A673 (cell line): ENCODE results near the gene FAM89A. TPM values are rescaled to one million over a fixed set of nuclear protein-coding genes. Genes with fewer than 3 reads are reported as not detected.
A peak's percentile ranks its signal among the peaks of the same experiment; 100 is the strongest.
"Not testable (repeated sequence)": the region's sequence is repeated elsewhere in the genome, so short reads cannot be mapped to it uniquely, and the experiment has no call there.

Source experiments
- BruUV-seq: library from RNA; stranded (reverse); fragments of 400-500 nt; replicated peaks from 2 replicates; lab custom pipeline; 2021; lab: Mats Ljungman, UMichigan
- CTCF ChIA-PET: fragments of 300-600 bp; sonication (Branson Sonifier 250); formaldehyde crosslinking; loops from one replicate; lab custom pipeline; 2022; ENCODE audit warnings: antibody characterized with exemption; lab: Charles Lee
- POLR2A ChIA-PET: fragments of 300-600 bp; sonication (Branson Sonifier 250); formaldehyde crosslinking; loops from one replicate; lab custom pipeline; 2022; ENCODE audit warnings: antibody characterized with exemption; ENCODE audit not compliant: low non-redundant PET; lab: Charles Lee
- DNase-seq: peaks from one replicate; pipeline ENCODE4 v3.0.0-alpha.2; 2015; ENCODE audit warnings: low spot score
- H3K27ac ChIP-seq: fragments of 200-600 bp; sonication (generic); 2 replicates; pipeline ENCODE4 v1.5.1; 2016; ENCODE audit warnings: mixed run types, low read depth, mild to moderate bottlenecking, mixed read lengths, antibody characterized with exemption, low read length; ENCODE audit not compliant: poor library complexity, severe bottlenecking
- H3K27me3 ChIP-seq: fragments of 200-600 bp; sonication (generic); replicated peaks from 2 replicates; pipeline ENCODE4 v1.6.1; 2017; ENCODE audit warnings: mixed run types, low read depth, mild to moderate bottlenecking, mixed read lengths, antibody characterized with exemption, low read length; ENCODE audit not compliant: insufficient read depth, poor library complexity
- H3K36me3 ChIP-seq: fragments of 200-600 bp; sonication (generic); 2 replicates; pipeline ENCODE4 v1.6.1; 2016; ENCODE audit warnings: mixed run types, mild to moderate bottlenecking, mixed read lengths, antibody characterized with exemption, low read length; ENCODE audit not compliant: insufficient read depth, poor library complexity, severe bottlenecking
- H3K4me1 ChIP-seq: fragments of 200-600 bp; sonication (generic); 2 replicates; pipeline ENCODE4 v1.6.1; 2017; ENCODE audit warnings: mixed run types, mild to moderate bottlenecking, mixed read lengths, antibody characterized with exemption, low read length; ENCODE audit not compliant: insufficient read depth, poor library complexity, severe bottlenecking
- H3K4me3 ChIP-seq: fragments of 200-600 bp; sonication (generic); 2 replicates; pipeline ENCODE4 v1.5.1; 2016; ENCODE audit warnings: low read depth, mixed run types, mild to moderate bottlenecking, mixed read lengths, low read length; ENCODE audit not compliant: poor library complexity, severe bottlenecking
- H3K9me3 ChIP-seq: fragments of 200-600 bp; sonication (generic); 2 replicates; pipeline ENCODE4 v1.6.1; 2016; ENCODE audit warnings: mixed run types, low read depth, mild to moderate bottlenecking, mixed read lengths, antibody characterized with exemption, low read length; ENCODE audit not compliant: poor library complexity, severe bottlenecking
- CTCF ChIP-seq: fragments of 300-800, 200-600 bp; sonication (generic); conservative IDR thresholded peaks from 2 replicates; pipeline ENCODE4 v1.5.1; 2017; ENCODE audit warnings: low read depth, mild to moderate bottlenecking, antibody characterized with exemption, low read length, moderate library complexity, mixed read lengths
- EZH2 ChIP-seq: fragments of 200-600 bp; sonication (generic); IDR thresholded peaks from 2 replicates; pipeline ENCODE4 v1.6.1; 2017; ENCODE audit warnings: borderline replicate concordance, low read depth, mild to moderate bottlenecking, mixed read lengths, antibody characterized with exemption, low read length; ENCODE audit not compliant: poor library complexity, severe bottlenecking
- intact Hi-C: fragments of 100-400 bp; cut with micrococcal nuclease; formaldehyde crosslinking; loops from one replicate; pipeline ENCODE4 v1.10.0; 2022; ENCODE audit not compliant: unreplicated experiment
- total RNA-seq: library from RNA; stranded (reverse); gene quantifications from 2 replicates; pipeline ENCODE4 v1.2.3, GENCODE V29; 2021

FAM89A gene
- total RNA-seq, 1 experiment from 2014 or later: 12.1 TPM

GRCh38 chr1:231055271-231055670 lies 15.2 kb upstream of the FAM89A start:
- POLR2A ChIA-PET: no interaction called here
- TF ChIP-seq EZH2: no peak
- CTCF ChIA-PET: no interaction called here

GRCh38 chr1:231053493-231054162 lies 13.6 kb upstream of the FAM89A start:
- no peaks in the 10 kb centered on the region for H3K36me3 ChIP-seq
- H3K4me3 ChIP-seq: peak overlapping the region; percentile 17
- H3K4me1 ChIP-seq: peaks cover 6% of the 10 kb centered on the region
- no peak for TF ChIP-seq CTCF
- no TSS peak for BruUV-seq
- ChIA-PET POLR2A (no interaction called here), CTCF (no interaction called here)
- no peaks in the 10 kb centered on the region for H3K9me3 ChIP-seq
- no peaks in the 10 kb centered on the region for H3K27me3 ChIP-seq
- peak; percentile 30 for DNase-seq
- intact Hi-C loops: no loop called here
- H3K27ac ChIP-seq: no peak overlapping the region

More at GRCh38 chr1:231055271-231055670, 15.2 kb upstream of the FAM89A start:
- Histone ChIP-seq H3K4me3 (no peak overlapping the region), H3K9me3 (no peaks in the 10 kb centered on the region), H3K27me3 (no peaks in the 10 kb centered on the region), H3K4me1 (peaks cover 6% of the 10 kb centered on the region), H3K36me3 (no peaks in the 10 kb centered on the region), H3K27ac (no peak overlapping the region)
- no peak for DNase-seq
- intact Hi-C loops: no loop called here
- no TSS peak for BruUV-seq

- peaks cover 3% of the 10 kb centered on the region for H3K27me3 ChIP-seq
- no peaks in the 10 kb centered on the region for H3K9me3 ChIP-seq
- H3K27ac ChIP-seq: no peak overlapping the region
- ChIA-PET POLR2A (no interaction called here), CTCF (no interaction called here)
- BruUV-seq: no TSS peak
- H3K4me1 ChIP-seq: peaks cover 6% of the 10 kb centered on the region
- H3K36me3 ChIP-seq: no peaks in the 10 kb centered on the region
- intact Hi-C loops: no loop called here
- no peak for DNase-seq
- H3K4me3 ChIP-seq: no peak overlapping the region
- TF ChIP-seq EZH2: no peak
- TF ChIP-seq CTCF: no peak
Observed at GRCh38 chr1:231052777-231053176, 12.7 kb upstream of the FAM89A start.

GRCh38 chr1:231050932-231051331 lies 10.9 kb upstream of the FAM89A start:
- POLR2A ChIA-PET, H3K36me3 ChIP-seq, H3K9me3 ChIP-seq, H3K27ac ChIP-seq, BruUV-seq, DNase-seq, H3K4me3 ChIP-seq, intact Hi-C loops, CTCF ChIA-PET, H3K4me1 ChIP-seq: not testable (repeated sequence)
- H3K27me3 ChIP-seq: peaks cover 17% of the 10 kb centered on the region
